ENCODE measurements around the gene C1QB.

- TF ChIP-seq ZFP3 (CRISPR knock-in tag; IDR thresholded peaks at IDR 0.05) (no peak), POU6F1 (CRISPR knock-in tag; IDR thresholded peaks at IDR 0.05; ENCODE audit: borderline replicate concordance, low read depth) (no peak), ISL1 (CRISPR knock-in tag; IDR thresholded peaks at IDR 0.05) (no peak), ZC3H10 (CRISPR knock-in tag; IDR thresholded peaks at IDR 0.05) (no peak), CSDC2 (CRISPR knock-in tag; IDR thresholded peaks at IDR 0.05) (no peak), TCF4 (CRISPR knock-in tag; IDR thresholded peaks at IDR 0.05; ENCODE audit: borderline replicate concordance) (no peak), ZFP30 (CRISPR knock-in tag; IDR thresholded peaks at IDR 0.05) (no peak), CREB5 (CRISPR knock-in tag; IDR thresholded peaks at IDR 0.05; ENCODE audit: low read depth) (no peak), CSRNP3 (CRISPR knock-in tag; IDR thresholded peaks at IDR 0.05) (no peak), PATZ1 (CRISPR knock-in tag; IDR thresholded peaks at IDR 0.05; ENCODE audit: borderline replicate concordance) (no peak), RARB (CRISPR knock-in tag; IDR thresholded peaks at IDR 0.05) (no peak), GLIS3 (CRISPR knock-in tag; IDR thresholded peaks at IDR 0.05) (no peak), ZNF8 (CRISPR knock-in tag; IDR thresholded peaks at IDR 0.05) (no peak)
Measured at GRCh38 chr1:22688466-22688865, 35.4 kb downstream of the C1QB start.
